Liver (tissue), 9 donors: ENCODE data around the gene MAFF. TPM values are rescaled to one million over a fixed set of nuclear protein-coding genes. Genes with fewer than 3 reads are reported as not detected.

ENCODE experiments used
- DNase-seq: peaks from one replicate; pipeline ENCODE4 v3.0.0-alpha.2; 2017; ENCODE audit warnings: low spot score
- H3K27ac ChIP-seq, 2 donors: one replicate each; pipeline ENCODE4 v1.7.0; 2013; ENCODE audit warnings: inconsistent platforms in 2 of 2, low read length in 2 of 2, control low read depth in 1 of 2, low read depth in 1 of 2, mild to moderate bottlenecking in 1 of 2
- H3K27me3 ChIP-seq, 4 donors: one replicate each; pipeline versions ENCODE4 v1.6.1 to v1.7.0; 2013; ENCODE audit warnings: low read length in 3 of 4, inconsistent platforms in 1 of 4, mild to moderate bottlenecking in 1 of 4, moderate library complexity in 1 of 4; ENCODE audit not compliant: control insufficient read depth in 4 of 4, insufficient read depth in 4 of 4
- H3K36me3 ChIP-seq, 4 donors: one replicate each; pipeline versions ENCODE4 v1.6.1 to v1.7.0; 2013; ENCODE audit warnings: low read length in 3 of 4, mild to moderate bottlenecking in 3 of 4, low read depth in 1 of 4, moderate library complexity in 1 of 4; ENCODE audit not compliant: control insufficient read depth in 4 of 4, insufficient read depth in 3 of 4
- H3K4me1 ChIP-seq, 4 donors: one replicate each; pipeline versions ENCODE4 v1.6.1 to v1.7.0; 2013; ENCODE audit warnings: low read length in 3 of 4, mild to moderate bottlenecking in 3 of 4, moderate library complexity in 1 of 4; ENCODE audit not compliant: control insufficient read depth in 4 of 4, insufficient read depth in 4 of 4
- H3K4me3 ChIP-seq, 3 donors: one replicate each; pipeline versions ENCODE4 v1.6.1 to v1.7.0; 2013; ENCODE audit warnings: low read length in 3 of 3, control low read depth in 1 of 3, low read depth in 1 of 3, mild to moderate bottlenecking in 1 of 3
- H3K9ac ChIP-seq, 2 donors: one replicate each; pipeline ENCODE4 v1.7.0; 2013; ENCODE audit warnings: low read length in 2 of 2, mild to moderate bottlenecking in 2 of 2, moderate library complexity in 2 of 2, control low read depth in 1 of 2, low read depth in 1 of 2
- H3K9me3 ChIP-seq, 4 donors: one replicate each; pipeline versions ENCODE4 v1.6.1 to v1.7.0; 2013; ENCODE audit warnings: low read length in 3 of 4; ENCODE audit not compliant: control insufficient read depth in 4 of 4
- ATF3 ChIP-seq: IDR thresholded peaks from 2 replicates; pipeline ENCODE4 v1.6.1; 2016; ENCODE audit warnings: antibody characterized with exemption
- CTCF ChIP-seq: fragments of 150-350 bp; IDR thresholded peaks from 2 replicates; pipeline ENCODE4 v1.5.1; 2017; ENCODE audit warnings: improper control_type of control experiment, low read depth, low read length; ENCODE audit not compliant: missing input control
- EGR1 ChIP-seq, 2 donors: IDR thresholded peaks; 2 replicates each; pipeline ENCODE4 v1.6.1; 2016 to 2018; ENCODE audit warnings: antibody characterized with exemption in 2 of 2, low read depth in 2 of 2
- FOXA2 ChIP-seq: IDR thresholded peaks from 2 replicates; pipeline ENCODE4 v1.6.1; 2016; ENCODE audit warnings: antibody characterized with exemption
- HNF4A ChIP-seq, 2 donors: conservative IDR thresholded peaks; 2 replicates each; pipeline ENCODE4 v1.6.1; 2016; ENCODE audit warnings: antibody characterized with exemption in 2 of 2, mild to moderate bottlenecking in 2 of 2
- HNF4G ChIP-seq: IDR thresholded peaks from 2 replicates; pipeline ENCODE4 v1.6.1; 2016; ENCODE audit warnings: antibody characterized with exemption
- JUND ChIP-seq, 2 donors: IDR thresholded peaks; 2 replicates each; pipeline ENCODE4 v1.6.1; 2016; ENCODE audit warnings: antibody characterized with exemption in 2 of 2
- MAX ChIP-seq: IDR thresholded peaks from 2 replicates; pipeline ENCODE4 v1.6.1; 2016; ENCODE audit warnings: antibody characterized with exemption
- RAD21 ChIP-seq, 2 donors: IDR thresholded peaks; 2 replicates each; pipeline ENCODE4 v1.6.1; 2016; ENCODE audit warnings: antibody characterized with exemption in 2 of 2, mild to moderate bottlenecking in 2 of 2
- REST ChIP-seq: IDR thresholded peaks from 2 replicates; pipeline ENCODE4 v1.6.1; 2016; ENCODE audit warnings: antibody characterized with exemption, mild to moderate bottlenecking
- RXRA ChIP-seq, 2 donors: IDR thresholded peaks; 2 replicates each; pipeline ENCODE4 v1.6.1; 2017 to 2018; ENCODE audit warnings: antibody characterized with exemption in 2 of 2, mild to moderate bottlenecking in 1 of 2
- SP1 ChIP-seq: IDR thresholded peaks from 2 replicates; pipeline ENCODE4 v1.6.1; 2018; ENCODE audit warnings: antibody characterized with exemption, mild to moderate bottlenecking
- TAF1 ChIP-seq: conservative IDR thresholded peaks from 2 replicates; pipeline ENCODE4 v1.6.1; 2016; ENCODE audit warnings: antibody characterized with exemption, mild to moderate bottlenecking
- YY1 ChIP-seq: IDR thresholded peaks from 2 replicates; pipeline ENCODE4 v1.6.1; 2016; ENCODE audit warnings: antibody characterized with exemption, mild to moderate bottlenecking
- ZBTB33 ChIP-seq: IDR thresholded peaks from 2 replicates; pipeline ENCODE4 v1.6.1; 2016; ENCODE audit warnings: antibody characterized with exemption
- WGBS: extraction: QIAGEN DNeasy Blood & Tissue Kit; methylation state at CpG from one replicate; pipeline ENCODE4 v1.1.7; 2013; 5-methylcytosine and 5-hydroxymethylcytosine counted together
- polyA plus RNA-seq, 2 donors: library from polyadenylated mRNA; stranded (reverse) in 1 of 2; unstranded in 1 of 2; fragments of 200-250 nt in 1 of 2; fragments of >200 nt in 1 of 2; fragmentation: Nextera tagmentation in 1 of 2; extraction: Ambion mirVana in 1 of 2; gene quantifications; one replicate each; pipeline versions ENCODE4 v1.2.1 to v1.2.3, GENCODE V29; 2013 to 2015
- total RNA-seq, 2 donors: library from RNA; depleted of rRNA; stranded (reverse); fragments of >200 nt; gene quantifications; one replicate each; pipeline ENCODE4 v1.2.3, GENCODE V29; 2014
- donor health status: healthy.
- donor health status: healthy.
- donor health status: healthy.
- donor health status: healthy.
- donor health status: healthy.

The MAFF gene
- total and polyA plus RNA-seq, 4 donors: 1.4 to 3.3 (median 2.0) TPM

GRCh38 chr22:38251341-38251692 lies 49.5 kb downstream of the MAFF start (continued):
- TF ChIP-seq ATF3 (no peak), MAX (no peak), FOXA2 (no peak), RXRA (IDR thresholded peaks at IDR 0.05) (no peak), RAD21 (IDR thresholded peaks at IDR 0.05) (no peak)

- 96% methylated on average over 2 of the region's 2 CpGs for WGBS
- H3K27ac ChIP-seq: no peak overlapping the region
- no peak overlapping the region for H3K9ac ChIP-seq
Observed at GRCh38 chr22:38255697-38256096, 53.9 kb downstream of the MAFF start.

More at GRCh38 chr22:38255697-38256096, 53.9 kb downstream of the MAFF start:
- no peaks in the 10 kb centered on the region for H3K27me3 ChIP-seq
- H3K36me3 ChIP-seq: no peaks in the 10 kb centered on the region
- no peak for TF ChIP-seq CTCF
- no peak for TF ChIP-seq FOXA2
- TF ChIP-seq JUND (IDR thresholded peaks at IDR 0.05): no peak
- no peak for TF ChIP-seq SP1
- TF ChIP-seq EGR1 (IDR thresholded peaks at IDR 0.05; ENCODE audit: low read depth in 2 of 2): no peak
- TF ChIP-seq HNF4A (conservative IDR thresholded peaks at IDR 0.05): no peak
- no peak for TF ChIP-seq REST
- TF ChIP-seq TAF1: no peak
- no peak for TF ChIP-seq ZBTB33
- TF ChIP-seq MAX: no peak
- TF ChIP-seq RAD21 (IDR thresholded peaks at IDR 0.05): no peak
- no peak for TF ChIP-seq HNF4G
- no peak for TF ChIP-seq YY1
- no peak overlapping the region for H3K4me3 ChIP-seq
- DNase-seq: no peak
- no peaks in the 10 kb centered on the region for H3K9me3 ChIP-seq
- H3K4me1 ChIP-seq: peaks cover 0 to 8% (median 3%) of the 10 kb centered on the region in 4 donors
